Measurements from ENCODE around the gene TUBB2A. TPM values are rescaled to one million over a fixed set of nuclear protein-coding genes. Genes with fewer than 3 reads are reported as not detected.
"Not testable (repeated sequence)": the region's sequence is repeated elsewhere in the genome, so short reads cannot be mapped to it uniquely, and the experiment has no call there.

TUBB2A gene
- total RNA-seq, 2 experiments from 2014 or later: 54.3 to 58.5 TPM

GRCh38 chr6:3166535-3167225, 9.3 kb upstream of the TUBB2A start:
- H3K4me3 ChIP-seq (ENCODE audit: low read length); H3K9me3 ChIP-seq (ENCODE audit: control insufficient read depth in 1 of 2, insufficient read depth in 1 of 2, low read length in 2 of 2); H3K9me3 Mint-ChIP-seq; ATAC-seq (ENCODE audit: poor library complexity); H3K27me3 ChIP-seq (ENCODE audit: control insufficient read depth in 1 of 2, insufficient read depth in 2 of 2, low read length in 2 of 2); H3K36me3 Mint-ChIP-seq (ENCODE audit: low read depth); H3K4me3 Mint-ChIP-seq; POLR2A ChIA-PET; H3K27ac ChIP-seq (ENCODE audit: low read depth in 1 of 2, low read length in 2 of 2); H3K27ac Mint-ChIP-seq; DNase-seq; H3K36me3 ChIP-seq (ENCODE audit: insufficient read depth, low read length); CTCF ChIA-PET: not testable (repeated sequence)
- H3K4me1 ChIP-seq (ENCODE audit: insufficient read depth, low read length): peaks cover 14% of the 10 kb centered on the region
- intact Hi-C loops (cut with DNase I, micrococcal nuclease): loop anchor here in 1 of 2 experiments (5.0 to 10.0 kb wide), 2 partner anchors 56 to 402 kb away; partner anchors contain the start of gene WRNIP1
- Mint-ChIP-seq H3K27me3 (peaks cover 10% of the 10 kb centered on the region), H3K4me1 (ENCODE audit: low read depth) (peaks cover 17% of the 10 kb centered on the region)

- H3K27me3 ChIP-seq (ENCODE audit: control insufficient read depth in 1 of 2, insufficient read depth in 2 of 2, low read length in 2 of 2): no peaks in the 10 kb centered on the region
- DNase-seq (peak in 2 of 14 experiments; percentile 21 to 32), ATAC-seq (ENCODE audit: poor library complexity) (no peak)
- Mint-ChIP-seq H3K9me3 (no peaks in the 10 kb centered on the region), H3K27me3 (peaks cover 10% of the 10 kb centered on the region), H3K27ac (no peak overlapping the region), H3K4me3 (no peak overlapping the region), H3K36me3 (ENCODE audit: low read depth) (no peaks in the 10 kb centered on the region), H3K4me1 (ENCODE audit: low read depth) (peaks cover 24% of the 10 kb centered on the region)
- H3K4me1 ChIP-seq (ENCODE audit: insufficient read depth, low read length): peaks cover 16% of the 10 kb centered on the region
- H3K36me3 ChIP-seq (ENCODE audit: insufficient read depth, low read length): no peaks in the 10 kb centered on the region
- CTCF ChIA-PET: interaction anchor here (0.7 to 1.0 kb wide), 2 partner anchors 9 to 85 kb away, joined by 3 read pairs; partner anchors contain the start of gene TUBB2A
- no peak for TF ChIP-seq CTCF (IDR thresholded peaks at IDR 0.05)
- intact Hi-C loops (cut with DNase I, micrococcal nuclease): loop anchor here in 1 of 2 experiments (5.0 to 10.0 kb wide), 2 partner anchors 56 to 401 kb away; partner anchors contain the start of gene WRNIP1
- POLR2A ChIA-PET: no interaction called here
- H3K27ac ChIP-seq (ENCODE audit: low read depth in 1 of 2, low read length in 2 of 2): no peak overlapping the region
- H3K9me3 ChIP-seq (ENCODE audit: control insufficient read depth in 1 of 2, insufficient read depth in 1 of 2, low read length in 2 of 2): no peaks in the 10 kb centered on the region
- no peak overlapping the region for H3K4me3 ChIP-seq (ENCODE audit: low read length)
These were observed 8.5 kb upstream of the TUBB2A start for GRCh38 chr6:3165631-3166534.

- peaks cover 10% of the 10 kb centered on the region for H3K27me3 Mint-ChIP-seq
- DNase-seq: no peak
- no peaks in the 10 kb centered on the region for H3K36me3 Mint-ChIP-seq (ENCODE audit: low read depth)
- CTCF ChIA-PET: no interaction called here
- Histone ChIP-seq H3K4me3 (ENCODE audit: low read length) (no peak overlapping the region), H3K9me3 (ENCODE audit: control insufficient read depth in 1 of 2, insufficient read depth in 1 of 2, low read length in 2 of 2) (no peaks in the 10 kb centered on the region), H3K27me3 (ENCODE audit: control insufficient read depth in 1 of 2, insufficient read depth in 2 of 2, low read length in 2 of 2) (no peaks in the 10 kb centered on the region), H3K36me3 (ENCODE audit: insufficient read depth, low read length) (no peaks in the 10 kb centered on the region), H3K4me1 (ENCODE audit: insufficient read depth, low read length) (peaks cover 31% of the 10 kb centered on the region), H3K27ac (ENCODE audit: low read depth in 1 of 2, low read length in 2 of 2) (no peak overlapping the region)
- ATAC-seq (ENCODE audit: poor library complexity): no peak
- peak overlapping the region; percentile 32 for H3K4me3 Mint-ChIP-seq
- POLR2A ChIA-PET: no interaction called here
- no peak for TF ChIP-seq CTCF (IDR thresholded peaks at IDR 0.05)
- intact Hi-C loops (cut with DNase I, micrococcal nuclease): loop anchor here (5.0 to 10.0 kb wide), 4 partner anchors 63 to 400 kb away; partner anchors contain the start of genes PSMG4 (in 1 of the 2), RIPK1 (in 1 of the 2), TUBB2B (in 1 of the 2) and WRNIP1 (in 1 of the 2)
- peaks cover 38% of the 10 kb centered on the region for H3K4me1 Mint-ChIP-seq (ENCODE audit: low read depth)
- H3K27ac Mint-ChIP-seq: no peak overlapping the region
- no peaks in the 10 kb centered on the region for H3K9me3 Mint-ChIP-seq
These were observed 7.0 kb upstream of the TUBB2A start for GRCh38 chr6:3164388-3164787.
